ENCODE measurements around the gene UNC119.

GRCh38 chr17:28530250-28530649 is 22.2 kb downstream of the UNC119 start:
- TF ChIP-seq CTCF (conservative IDR thresholded peaks at IDR 0.05; ENCODE audit: low read length): no peak
- no peak for TF ChIP-seq EZH2phosphoT487 (IDR thresholded peaks at IDR 0.05; ENCODE audit: borderline replicate concordance)
